Measurements from ENCODE around the gene TRIM25. TPM values are rescaled to one million over a fixed set of nuclear protein-coding genes. Genes with fewer than 3 reads are reported as not detected.

The TRIM25 gene
- total RNA-seq, 1 experiment from 2014 or later: 7.9 TPM

DNA sequence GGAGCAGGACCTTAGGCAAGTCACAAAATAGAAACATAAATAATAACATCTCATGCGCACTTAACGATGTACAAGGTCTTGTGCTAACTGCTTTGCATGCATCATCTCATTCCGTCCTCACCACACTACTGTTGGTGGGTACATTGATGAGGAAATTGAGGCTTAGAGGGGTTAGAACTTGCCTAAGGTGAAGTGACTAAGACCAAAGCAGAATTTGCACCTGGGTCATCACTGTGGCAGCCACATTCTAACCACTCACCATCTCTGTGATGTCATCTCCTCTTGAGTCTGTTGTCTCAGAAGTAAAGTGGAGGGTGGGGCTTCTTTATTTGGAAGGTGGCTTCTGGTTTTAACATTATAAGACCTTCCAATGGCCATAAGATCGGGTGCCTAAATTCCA, 20.4 kb upstream of the TRIM25 start:
- peaks cover 5% of the 10 kb centered on the region for H3K36me3 ChIP-seq (replicated peaks; ENCODE audit: control insufficient read depth, insufficient read depth, low read length)
- DNase-seq: no peak
- H3K4me3 ChIP-seq (ENCODE audit: insufficient read depth, low read depth, low read length): no peak overlapping the region
- no peaks in the 10 kb centered on the region for H3K27me3 ChIP-seq (ENCODE audit: control insufficient read depth, insufficient read depth, low read length)

DNA sequence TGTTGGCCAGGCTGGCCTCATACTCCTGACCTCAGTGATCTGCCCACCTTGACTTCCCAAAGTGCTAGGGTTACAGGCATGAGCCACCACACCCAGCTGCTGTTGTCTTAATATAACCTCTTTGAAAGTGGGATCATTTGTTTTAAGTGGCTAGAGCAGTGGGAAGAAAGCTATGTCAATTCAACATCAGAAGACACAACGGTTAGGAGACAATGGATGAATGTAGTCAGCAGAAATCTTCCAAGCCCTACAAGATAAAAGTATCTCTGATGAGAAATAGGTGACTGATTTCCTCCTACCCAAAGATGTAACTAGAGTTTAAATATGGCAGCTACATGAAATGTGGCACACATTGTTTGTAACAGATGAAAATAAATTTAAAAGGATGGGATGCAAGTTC, 20.0 kb upstream of the TRIM25 start:
- Histone ChIP-seq H3K4me3 (ENCODE audit: insufficient read depth, low read depth, low read length) (no peak overlapping the region), H3K36me3 (replicated peaks; ENCODE audit: control insufficient read depth, insufficient read depth, low read length) (peaks cover 5% of the 10 kb centered on the region), H3K27me3 (ENCODE audit: control insufficient read depth, insufficient read depth, low read length) (no peaks in the 10 kb centered on the region)
- DNase-seq: no peak

DNA sequence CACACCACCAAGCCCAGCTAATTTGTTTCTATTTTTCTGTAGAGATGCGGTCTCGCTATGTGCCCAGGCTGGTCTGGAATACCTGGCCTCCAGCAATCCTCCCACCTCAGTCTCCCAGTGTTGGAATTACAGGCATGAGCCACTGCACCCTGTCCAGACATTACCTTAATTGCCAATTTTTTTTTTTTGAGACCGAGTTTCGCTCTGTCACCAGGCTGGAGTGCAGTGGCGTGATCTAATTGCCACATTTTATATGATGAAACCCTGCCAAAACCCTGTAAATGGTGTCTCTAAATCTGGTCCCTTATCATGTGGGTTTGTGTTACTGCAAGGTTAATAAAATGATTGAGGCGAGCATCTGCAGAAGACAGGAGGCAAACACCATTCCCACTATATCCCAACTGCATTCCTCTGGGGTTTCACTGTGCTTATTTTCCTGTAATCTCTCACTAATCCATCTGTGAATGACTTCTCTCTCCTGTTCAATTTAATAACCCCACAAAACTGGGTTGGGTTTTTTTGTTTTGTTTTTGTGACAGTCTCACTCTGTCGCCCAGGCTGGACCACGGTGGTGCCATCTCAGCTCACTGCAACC, 19.4 kb upstream of the TRIM25 start:
- H3K27me3 ChIP-seq (ENCODE audit: control insufficient read depth, insufficient read depth, low read length): no peaks in the 10 kb centered on the region
- DNase-seq: no peak
- peaks cover 5% of the 10 kb centered on the region for H3K36me3 ChIP-seq (replicated peaks; ENCODE audit: control insufficient read depth, insufficient read depth, low read length)
- H3K4me3 ChIP-seq (ENCODE audit: insufficient read depth, low read depth, low read length): no peak overlapping the region

DNA sequence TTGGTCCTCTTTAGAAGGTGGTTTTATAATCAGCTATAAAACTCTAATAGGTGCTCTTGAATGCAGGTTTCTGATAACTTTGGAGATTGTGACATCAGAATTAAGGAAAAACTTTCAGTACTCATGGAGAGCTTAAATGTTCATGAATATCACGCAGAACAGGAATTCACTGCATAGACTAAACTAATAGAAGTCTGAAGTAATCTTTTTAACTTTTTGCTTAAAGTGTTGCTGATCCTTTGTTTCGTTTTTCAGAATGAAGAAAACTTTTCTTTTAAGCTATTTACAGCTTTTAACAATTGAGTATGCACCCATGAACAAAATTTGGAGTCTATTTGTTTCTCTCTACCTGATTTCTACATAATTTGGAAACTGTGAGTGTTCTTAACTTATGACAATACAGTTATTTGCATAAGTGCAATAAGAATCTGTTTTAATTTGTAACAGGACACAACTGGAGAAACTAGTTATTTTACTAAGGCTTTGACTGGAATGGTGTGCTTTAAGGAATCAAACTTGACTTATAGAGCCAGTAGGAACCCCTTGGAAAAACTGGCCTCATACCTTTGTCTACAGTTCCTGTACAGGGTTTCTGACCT, 17.0 kb upstream of the TRIM25 start:
- H3K4me3 ChIP-seq (ENCODE audit: insufficient read depth, low read depth, low read length): no peak overlapping the region
- DNase-seq: no peak
- H3K27me3 ChIP-seq (ENCODE audit: control insufficient read depth, insufficient read depth, low read length): no peaks in the 10 kb centered on the region

DNA sequence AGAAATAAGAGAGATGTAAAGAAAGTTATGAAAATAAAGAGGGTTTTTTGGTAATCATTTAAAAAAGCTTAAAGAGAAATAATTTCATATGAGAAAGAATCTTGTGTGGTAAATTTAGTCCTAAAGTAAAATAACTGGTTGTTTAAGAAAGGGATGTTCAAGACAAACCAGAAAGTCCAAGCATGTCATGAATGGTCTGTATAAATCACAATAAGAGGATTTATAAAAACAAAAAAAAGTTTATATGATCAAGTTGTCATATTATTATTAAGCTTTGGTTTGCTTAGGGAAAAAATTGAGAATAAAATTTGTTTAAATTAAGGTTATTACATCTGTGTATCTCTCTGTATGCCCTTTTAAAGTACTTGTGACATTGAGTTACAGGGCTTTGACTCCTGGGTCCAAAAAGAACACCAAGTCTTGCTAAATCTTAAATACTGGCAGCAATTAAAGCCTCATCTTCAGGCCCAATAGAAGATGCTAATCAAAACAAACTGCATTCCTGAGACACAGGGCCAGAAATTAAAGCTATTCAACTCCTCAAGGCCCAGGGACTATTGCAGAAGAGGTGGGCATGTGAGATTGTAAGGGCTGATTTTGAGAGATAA, 15.6 kb upstream of the TRIM25 start:
- no peak for DNase-seq
- H3K4me3 ChIP-seq (ENCODE audit: insufficient read depth, low read depth, low read length): no peak overlapping the region
- H3K36me3 ChIP-seq (replicated peaks; ENCODE audit: control insufficient read depth, insufficient read depth, low read length): no peaks in the 10 kb centered on the region; the same call in 1 of the 2 replicates
- H3K27me3 ChIP-seq (ENCODE audit: control insufficient read depth, insufficient read depth, low read length): no peaks in the 10 kb centered on the region

More for the DNA sequence above, 17.0 kb upstream of the TRIM25 start:
- no peaks in the 10 kb centered on the region; the same call in 1 of the 2 replicates for H3K36me3 ChIP-seq (replicated peaks; ENCODE audit: control insufficient read depth, insufficient read depth, low read length)

DNA sequence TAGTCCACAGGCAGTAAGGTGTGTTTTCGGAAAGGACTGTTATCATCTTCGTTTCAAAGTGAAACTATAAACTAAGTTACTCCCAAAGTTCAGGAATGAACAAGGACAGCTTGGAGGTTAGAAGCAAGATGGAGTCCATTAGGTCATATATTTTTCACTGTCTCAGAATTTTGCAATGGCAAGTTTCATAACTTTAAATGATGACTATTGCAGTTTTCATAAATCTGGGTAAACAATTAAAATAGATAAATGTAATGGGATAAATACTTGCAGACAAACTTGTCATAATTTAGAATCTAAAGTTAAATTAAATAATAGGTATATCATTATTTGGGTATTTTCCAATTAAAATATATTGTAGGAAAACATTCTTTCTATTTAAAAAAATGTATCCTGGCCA, 14.7 kb upstream of the TRIM25 start:
- DNase-seq: no peak
- no peaks in the 10 kb centered on the region for H3K36me3 ChIP-seq (replicated peaks; ENCODE audit: control insufficient read depth, insufficient read depth, low read length)
- H3K27me3 ChIP-seq (ENCODE audit: control insufficient read depth, insufficient read depth, low read length): no peaks in the 10 kb centered on the region
- H3K4me3 ChIP-seq (ENCODE audit: insufficient read depth, low read depth, low read length): no peak overlapping the region

DNA sequence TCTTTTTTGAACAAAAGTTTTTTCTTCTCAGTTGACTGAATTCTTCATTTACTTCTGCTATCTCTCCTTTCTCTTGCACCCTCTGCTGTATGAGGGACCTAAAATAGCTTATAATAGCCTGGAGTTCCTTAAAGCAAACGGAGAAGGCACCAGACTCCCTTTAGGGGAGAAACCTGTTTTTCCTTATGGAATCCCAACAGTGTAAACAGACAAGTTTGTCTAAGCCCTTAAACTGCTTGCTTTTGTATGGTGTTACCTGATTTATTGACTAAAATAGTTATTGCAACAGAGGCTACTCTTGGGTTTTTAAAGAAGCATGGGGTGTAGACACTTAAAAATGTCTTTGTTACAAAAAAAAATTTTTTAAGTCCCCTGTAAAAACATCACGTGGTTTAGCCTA, 12.9 kb upstream of the TRIM25 start:
- no peak overlapping the region for H3K4me3 ChIP-seq (ENCODE audit: insufficient read depth, low read depth, low read length)
- no peaks in the 10 kb centered on the region for H3K36me3 ChIP-seq (replicated peaks; ENCODE audit: control insufficient read depth, insufficient read depth, low read length)
- no peaks in the 10 kb centered on the region for H3K27me3 ChIP-seq (ENCODE audit: control insufficient read depth, insufficient read depth, low read length)
- DNase-seq: no peak

DNA sequence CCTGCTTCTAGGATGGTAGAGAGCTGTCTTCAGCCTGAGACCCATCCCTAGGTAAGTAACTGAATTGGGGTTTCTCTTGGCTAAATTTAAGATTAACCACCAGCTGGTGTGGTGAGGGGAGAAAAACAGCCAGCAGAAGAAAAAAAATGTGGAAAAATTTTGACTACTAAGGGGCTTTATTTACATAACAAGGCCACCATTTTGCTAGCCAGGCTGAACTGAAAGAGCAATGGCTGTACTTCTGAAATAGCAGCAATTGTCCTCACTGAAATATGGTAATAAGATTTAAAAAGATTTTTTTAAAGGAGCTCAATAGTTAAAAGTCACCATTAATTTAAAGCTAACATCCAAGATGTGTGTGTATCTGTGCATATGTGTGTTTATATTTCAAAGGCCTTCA, 12.4 kb upstream of the TRIM25 start:
- no peaks in the 10 kb centered on the region for H3K36me3 ChIP-seq (replicated peaks; ENCODE audit: control insufficient read depth, insufficient read depth, low read length)
- no peaks in the 10 kb centered on the region for H3K27me3 ChIP-seq (ENCODE audit: control insufficient read depth, insufficient read depth, low read length)
- no peak for DNase-seq
- H3K4me3 ChIP-seq (ENCODE audit: insufficient read depth, low read depth, low read length): no peak overlapping the region

DNA sequence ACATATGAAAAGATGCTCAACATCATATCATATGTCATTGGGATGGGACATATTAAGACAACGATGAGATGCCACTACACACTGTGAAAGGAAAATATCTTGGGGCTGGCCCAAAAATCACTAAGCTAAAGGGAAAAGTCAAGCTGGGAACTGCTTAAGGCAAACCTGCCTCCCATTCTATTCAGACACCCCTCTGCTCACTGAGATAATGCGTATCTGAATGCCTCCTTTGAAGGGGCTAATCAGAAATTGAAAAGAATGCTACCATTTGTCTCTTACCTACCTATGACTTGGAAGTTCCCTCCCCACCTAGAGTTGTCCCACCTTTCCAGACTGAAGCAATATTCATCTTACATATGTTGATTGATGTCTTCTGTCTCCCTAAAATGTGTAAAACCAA, 11.2 kb upstream of the TRIM25 start:
- Histone ChIP-seq H3K36me3 (replicated peaks; ENCODE audit: control insufficient read depth, insufficient read depth, low read length) (no peaks in the 10 kb centered on the region), H3K4me3 (ENCODE audit: insufficient read depth, low read depth, low read length) (no peak overlapping the region), H3K27me3 (ENCODE audit: control insufficient read depth, insufficient read depth, low read length) (no peaks in the 10 kb centered on the region)
- no peak for DNase-seq

DNA sequence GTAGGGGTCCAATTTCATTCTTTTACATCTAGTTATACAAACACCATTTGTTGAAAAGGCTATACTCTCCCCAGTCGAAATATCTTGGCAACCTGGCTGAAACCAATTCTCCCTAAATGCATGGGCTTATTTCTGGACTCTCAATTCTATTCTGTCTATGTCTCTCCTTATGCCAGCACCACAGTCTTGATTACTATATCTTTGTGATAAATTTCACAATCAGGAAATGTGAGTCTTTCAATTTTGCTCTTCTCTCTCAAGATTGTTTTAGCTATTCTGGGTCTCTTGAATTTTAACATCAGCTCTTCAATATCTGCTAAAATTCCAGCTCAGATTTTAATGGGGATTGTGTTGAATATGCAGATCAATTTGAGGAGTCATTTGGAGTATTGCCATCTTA, 5.9 kb upstream of the TRIM25 start:
- Histone ChIP-seq H3K27me3 (ENCODE audit: control insufficient read depth, insufficient read depth, low read length) (peaks cover 7% of the 10 kb centered on the region), H3K4me3 (ENCODE audit: insufficient read depth, low read depth, low read length) (no peak overlapping the region), H3K36me3 (replicated peaks; ENCODE audit: control insufficient read depth, insufficient read depth, low read length) (no peaks in the 10 kb centered on the region)
- no peak for DNase-seq

DNA sequence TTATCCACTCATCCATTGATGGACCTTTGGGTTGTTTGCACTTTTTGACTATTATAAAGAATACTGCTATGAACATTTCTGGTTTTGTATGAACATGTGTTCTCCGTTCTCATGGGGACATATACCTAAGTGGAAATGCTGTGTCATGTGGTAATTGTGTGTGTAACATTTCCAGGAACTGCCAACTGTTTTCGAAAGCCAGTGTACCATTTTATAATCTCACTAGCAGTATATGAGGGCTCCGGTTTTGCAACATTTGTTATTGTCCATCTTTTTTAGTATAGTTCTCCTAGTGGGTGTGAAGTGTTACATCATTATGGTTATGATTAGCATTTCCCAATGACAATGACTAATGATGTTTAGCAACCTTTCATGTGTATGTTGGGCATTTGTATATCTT, 5.1 kb upstream of the TRIM25 start:
- peaks cover 12% of the 10 kb centered on the region for H3K27me3 ChIP-seq (ENCODE audit: control insufficient read depth, insufficient read depth, low read length)

DNA sequence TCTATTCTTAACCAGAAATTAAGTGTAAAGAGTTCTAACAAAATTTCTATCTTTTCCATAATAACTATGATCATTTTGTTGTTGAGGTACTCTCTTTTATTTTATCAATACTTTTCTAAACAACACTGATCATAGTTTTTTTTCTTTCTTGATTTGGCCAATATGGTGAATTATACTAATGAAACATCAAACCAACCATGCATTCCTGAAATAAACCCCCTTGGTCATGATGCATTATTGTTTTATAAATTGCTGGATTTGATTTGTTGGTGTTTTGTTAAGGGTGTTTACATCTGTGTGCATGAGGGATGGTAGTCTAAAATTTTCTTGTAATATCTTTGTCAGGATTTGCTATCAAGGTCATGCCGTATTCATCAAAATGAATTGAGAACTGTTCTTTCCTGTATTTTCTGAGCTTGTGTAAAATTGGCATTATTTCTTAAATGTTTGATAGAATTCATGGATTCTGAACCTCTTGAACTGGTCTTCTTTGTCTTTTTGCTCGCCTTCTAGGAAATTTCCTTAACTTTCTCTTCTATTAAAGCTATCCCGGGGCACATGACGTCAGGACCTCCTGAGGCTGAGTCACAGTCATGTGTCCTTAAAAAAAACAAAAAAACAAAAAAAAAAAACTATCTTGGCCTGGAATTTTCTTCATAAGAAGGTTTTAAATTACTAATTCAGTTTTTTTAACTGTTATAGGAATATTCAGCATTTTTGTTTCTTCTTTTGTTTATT, 3.9 kb upstream of the TRIM25 start:
- DNase-seq: no peak

More for the DNA sequence above, 5.1 kb upstream of the TRIM25 start:
- no peak for DNase-seq
- no peaks in the 10 kb centered on the region for H3K36me3 ChIP-seq (replicated peaks; ENCODE audit: control insufficient read depth, insufficient read depth, low read length)
- no peak overlapping the region for H3K4me3 ChIP-seq (ENCODE audit: insufficient read depth, low read depth, low read length)

DNA sequence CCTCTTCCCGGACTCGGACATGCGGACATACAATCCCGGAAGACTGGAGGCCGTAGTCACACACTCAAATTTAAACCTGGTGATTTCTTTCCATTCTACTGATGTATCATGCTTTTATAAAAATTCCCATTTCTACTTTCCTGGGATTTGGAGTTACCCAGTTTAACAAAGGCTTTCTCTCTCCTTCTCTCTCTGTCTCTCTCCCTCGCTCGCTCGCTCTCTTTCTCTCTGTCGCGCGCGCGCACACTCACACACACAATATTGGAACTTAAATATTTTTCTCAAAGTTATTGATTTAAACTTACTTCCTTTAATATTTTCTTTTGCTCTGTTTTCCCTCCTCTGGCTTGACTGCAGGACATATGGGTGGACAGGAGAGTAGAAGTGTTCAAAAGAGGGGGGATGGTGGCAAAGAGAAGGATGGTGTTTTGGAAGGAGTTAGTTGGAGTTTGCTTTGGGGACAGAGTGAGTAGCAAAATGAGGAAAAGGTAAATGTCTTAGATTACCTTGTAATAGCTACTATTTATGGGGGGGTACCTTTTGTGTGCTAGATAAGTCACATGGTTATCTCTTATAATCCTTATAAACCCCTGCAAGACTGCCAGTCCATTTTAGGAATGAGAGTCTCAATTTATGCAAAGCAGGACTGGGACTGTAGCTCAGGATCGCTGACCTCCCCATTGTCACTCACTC, 878 bp upstream of the TRIM25 start:
- H3K36me3 ChIP-seq (replicated peaks; ENCODE audit: control insufficient read depth, insufficient read depth, low read length): no peaks in the 10 kb centered on the region; the same call in 1 of the 2 replicates
- H3K4me3 ChIP-seq (ENCODE audit: insufficient read depth, low read depth, low read length): peak overlapping the region; percentile 84
- DNase-seq: no peak

More for the DNA sequence above, 3.9 kb upstream of the TRIM25 start:
- H3K4me3 ChIP-seq (ENCODE audit: insufficient read depth, low read depth, low read length): no peak overlapping the region
- H3K27me3 ChIP-seq (ENCODE audit: control insufficient read depth, insufficient read depth, low read length): peaks cover 22% of the 10 kb centered on the region
- no peaks in the 10 kb centered on the region for H3K36me3 ChIP-seq (replicated peaks; ENCODE audit: control insufficient read depth, insufficient read depth, low read length)

DNA sequence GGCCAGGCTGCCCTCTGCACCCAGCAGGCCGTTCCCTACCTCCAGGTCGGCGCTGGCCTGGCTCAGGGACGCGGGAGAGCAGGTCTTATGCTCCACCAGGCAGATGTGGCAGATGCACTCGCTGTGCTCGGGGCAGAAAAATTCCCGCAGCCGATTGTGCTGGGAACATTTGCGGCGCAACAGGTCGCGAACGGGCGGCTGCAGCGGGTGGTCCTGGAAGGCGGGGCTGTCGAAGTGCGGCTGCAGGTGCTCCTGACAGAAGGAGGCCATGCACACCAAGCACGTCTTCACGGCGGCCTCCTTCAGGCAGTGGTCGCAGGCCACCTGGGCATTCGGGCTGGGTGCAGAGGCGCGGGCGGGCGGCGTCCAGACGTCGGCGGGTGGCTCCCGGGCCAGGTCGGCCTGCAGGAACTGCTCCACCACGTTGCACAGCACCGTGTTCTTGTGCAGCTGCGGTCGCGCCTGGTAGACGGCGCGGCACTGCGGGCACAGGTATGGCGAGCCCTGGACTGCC, 439 bp downstream of the TRIM25 start:
- Histone ChIP-seq H3K36me3 (replicated peaks; ENCODE audit: control insufficient read depth, insufficient read depth, low read length) (no peaks in the 10 kb centered on the region; the same call in 1 of the 2 replicates), H3K27me3 (ENCODE audit: control insufficient read depth, insufficient read depth, low read length) (peaks cover 22% of the 10 kb centered on the region), H3K4me3 (ENCODE audit: insufficient read depth, low read depth, low read length) (peak overlapping the region; percentile 84)
- peak; percentile 82 for DNase-seq

More for the DNA sequence above, 878 bp upstream of the TRIM25 start:
- peaks cover 22% of the 10 kb centered on the region for H3K27me3 ChIP-seq (ENCODE audit: control insufficient read depth, insufficient read depth, low read length)
